DMS53 (cell line): ENCODE measurements around the gene BRF1.
"Not testable (repeated sequence)": the region's sequence is repeated elsewhere in the genome, so short reads cannot be mapped to it uniquely, and the experiment has no call there.

Source experiments
- DNase-seq: peaks from one replicate; lab custom pipeline; 2025; lab: John Stamatoyannopoulos, UW

BRF1 gene

DNA sequence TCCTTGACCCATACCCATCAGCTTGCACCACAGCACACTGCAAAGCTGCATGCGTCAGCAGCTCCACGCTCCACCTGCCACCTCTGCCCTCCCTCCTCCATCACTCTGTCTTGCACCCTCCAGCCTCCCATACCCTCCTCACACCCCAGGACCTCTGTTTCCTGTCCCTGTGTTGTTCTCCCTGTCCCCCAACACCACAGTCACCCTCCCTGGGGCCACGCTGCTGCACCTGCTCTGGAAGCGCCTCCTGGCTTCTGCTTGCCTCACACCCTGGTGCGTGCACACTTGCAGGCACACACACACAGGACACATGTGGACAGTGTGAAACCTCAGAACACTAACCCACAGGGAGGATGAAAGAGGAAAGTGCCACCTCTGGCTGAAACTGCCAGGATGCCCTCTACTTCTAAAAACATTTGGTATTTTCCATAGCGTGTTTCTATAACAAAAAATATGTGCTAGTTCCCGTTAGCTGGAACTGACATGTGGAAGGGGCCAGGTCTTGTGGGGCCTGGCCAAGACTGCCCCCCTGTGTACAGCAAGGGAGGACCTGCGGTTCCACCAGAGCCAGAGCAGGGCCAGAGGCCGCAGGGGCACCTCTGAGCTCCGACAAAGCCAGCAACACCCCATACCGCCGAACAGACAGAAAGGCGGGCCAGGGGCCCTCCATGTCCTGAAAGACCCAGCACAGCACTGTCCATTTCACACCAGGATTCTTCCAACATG is 10.0 kb downstream of the BRF1 start:
- no peak for DNase-seq

DNA sequence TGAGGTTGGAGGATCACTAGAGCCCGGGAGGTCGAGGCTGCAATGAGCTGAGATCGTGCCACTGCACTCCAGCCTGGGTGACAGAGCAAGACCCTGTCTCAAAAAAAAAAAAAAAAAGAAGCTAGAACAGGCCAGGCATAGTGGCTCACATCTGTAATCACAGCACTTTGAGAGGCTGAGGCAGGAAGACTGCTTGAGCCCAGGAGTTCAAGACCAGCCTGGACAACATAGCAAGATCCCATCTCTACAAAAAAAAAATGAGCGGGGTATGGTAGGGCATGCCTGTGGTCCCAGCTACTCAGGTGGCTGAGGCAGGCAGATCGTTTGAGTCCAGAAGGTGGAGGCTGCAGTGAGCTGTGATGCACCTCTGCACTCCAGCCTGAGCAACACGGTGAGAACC is 11.9 kb downstream of the BRF1 start:
- DNase-seq, result not testable (repeated sequence)

DNA sequence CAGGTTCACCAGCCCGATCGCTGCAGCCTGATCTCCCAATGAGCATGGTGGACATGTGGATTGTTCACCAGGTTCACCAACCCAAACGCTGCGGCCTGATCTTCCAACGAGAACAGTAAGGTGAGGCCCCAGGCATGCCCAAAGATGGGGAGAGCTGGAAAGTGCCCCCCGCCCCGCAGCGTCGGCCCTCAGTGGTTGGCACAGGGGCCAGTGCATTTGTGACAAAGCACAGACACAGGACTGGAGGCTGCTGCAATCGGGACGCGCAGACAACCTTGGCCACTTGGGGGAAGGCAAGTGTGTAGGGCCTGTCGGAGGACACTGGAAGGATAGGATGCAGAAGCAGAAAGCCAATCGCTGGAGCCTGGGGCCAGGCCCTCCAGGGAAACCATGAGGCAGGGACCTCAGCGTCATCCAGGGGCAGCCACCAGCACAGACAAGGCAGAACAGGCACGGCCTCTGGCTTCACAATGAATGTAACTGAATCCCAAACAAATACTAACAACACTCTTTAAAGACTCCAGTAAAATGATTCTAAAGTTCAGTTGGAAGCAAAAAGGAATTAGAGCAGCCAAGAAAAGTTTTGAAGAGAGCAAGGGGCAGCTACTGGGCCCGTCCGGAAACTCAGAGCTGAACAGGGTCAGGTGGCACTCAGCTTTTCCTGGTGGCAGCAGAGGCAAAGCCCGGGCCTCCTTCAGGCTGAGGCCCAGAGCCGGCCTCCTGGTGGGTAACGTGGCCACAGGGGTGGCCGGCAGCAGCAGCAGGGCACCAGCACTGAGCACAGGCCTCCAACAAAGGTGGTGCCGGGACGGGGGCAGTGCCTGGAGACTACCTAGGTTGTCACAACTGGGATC is 13.3 kb downstream of the BRF1 start:
- no peak for DNase-seq

DNA sequence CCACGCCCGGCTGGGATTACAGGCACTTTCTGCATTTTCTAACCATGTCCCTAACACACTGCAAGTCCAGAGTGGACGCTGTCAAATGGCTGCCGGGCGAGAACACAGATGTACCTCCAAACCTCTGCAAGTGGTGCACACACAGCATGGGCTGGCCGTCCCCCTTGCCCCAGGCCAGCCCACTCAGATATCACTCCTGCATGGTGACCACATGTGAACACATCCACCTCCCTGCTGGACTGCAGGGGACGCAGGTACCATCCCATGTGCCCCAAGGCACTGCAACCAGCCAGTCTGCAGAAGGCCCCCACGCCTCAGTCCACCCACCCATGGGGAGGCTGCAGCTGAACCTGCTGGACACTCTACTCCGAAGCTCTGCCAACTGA is 14.0 kb downstream of the BRF1 start:
- DNase-seq, result no peak

DNA sequence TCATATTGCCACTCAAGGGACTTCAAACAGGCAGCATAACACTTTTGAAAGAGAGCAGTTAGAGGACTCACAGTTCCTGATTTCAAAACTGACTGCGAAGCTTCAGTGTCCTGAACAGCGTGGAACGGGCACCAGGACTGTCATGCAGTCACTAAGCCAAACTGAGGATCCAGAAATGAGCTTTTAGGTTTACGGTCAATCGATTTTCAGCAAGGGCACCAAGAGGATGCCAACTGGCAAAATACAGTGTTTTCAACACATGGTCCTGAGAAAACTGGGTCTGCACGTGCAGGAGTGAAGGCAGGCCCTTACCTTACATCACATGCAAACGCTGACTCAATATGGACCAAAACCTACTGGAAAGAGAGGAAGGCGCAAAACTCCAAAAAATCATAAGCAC is 15.6 kb downstream of the BRF1 start:
- DNase-seq, result no peak

DNA sequence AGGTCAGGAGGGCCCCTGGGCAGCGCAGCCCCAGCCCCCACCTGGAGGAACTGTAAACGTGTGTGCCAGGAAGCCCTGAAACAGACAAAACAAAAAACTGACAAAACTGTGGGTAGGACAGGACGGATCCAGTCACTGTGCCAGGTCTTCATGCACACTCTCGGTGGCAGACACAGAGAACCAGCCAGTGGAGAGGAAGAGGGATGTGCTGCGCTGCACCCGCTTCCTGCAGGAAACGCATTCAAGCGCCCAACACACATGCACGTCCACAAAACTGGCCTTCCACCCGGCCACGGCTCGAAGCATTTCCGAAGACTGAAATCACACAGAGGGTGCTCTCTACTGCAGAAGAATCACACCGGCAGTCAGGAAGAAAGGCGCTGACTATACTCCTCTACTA is 16.9 kb downstream of the BRF1 start:
- no peak for DNase-seq

DNA sequence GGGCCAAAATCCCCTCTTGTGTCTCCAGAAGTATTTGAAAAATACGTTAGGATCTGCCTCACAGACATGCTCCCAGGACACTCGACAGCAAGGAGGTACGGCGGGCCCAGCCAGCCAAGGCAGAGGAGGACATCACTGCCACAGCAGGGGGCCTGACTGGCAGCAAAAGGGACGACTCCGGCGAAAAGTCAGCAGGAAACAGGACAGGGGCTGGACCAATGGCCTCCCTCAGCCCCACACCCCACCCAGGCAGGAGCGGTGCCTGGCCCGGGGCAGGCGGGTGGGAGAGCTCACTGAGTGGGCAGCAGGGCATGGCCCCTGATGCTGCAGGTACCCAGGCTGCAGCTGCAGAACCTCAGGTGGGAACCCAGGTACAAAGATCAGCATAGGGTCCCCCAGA is 17.8 kb downstream of the BRF1 start:
- DNase-seq, result no peak

DNA sequence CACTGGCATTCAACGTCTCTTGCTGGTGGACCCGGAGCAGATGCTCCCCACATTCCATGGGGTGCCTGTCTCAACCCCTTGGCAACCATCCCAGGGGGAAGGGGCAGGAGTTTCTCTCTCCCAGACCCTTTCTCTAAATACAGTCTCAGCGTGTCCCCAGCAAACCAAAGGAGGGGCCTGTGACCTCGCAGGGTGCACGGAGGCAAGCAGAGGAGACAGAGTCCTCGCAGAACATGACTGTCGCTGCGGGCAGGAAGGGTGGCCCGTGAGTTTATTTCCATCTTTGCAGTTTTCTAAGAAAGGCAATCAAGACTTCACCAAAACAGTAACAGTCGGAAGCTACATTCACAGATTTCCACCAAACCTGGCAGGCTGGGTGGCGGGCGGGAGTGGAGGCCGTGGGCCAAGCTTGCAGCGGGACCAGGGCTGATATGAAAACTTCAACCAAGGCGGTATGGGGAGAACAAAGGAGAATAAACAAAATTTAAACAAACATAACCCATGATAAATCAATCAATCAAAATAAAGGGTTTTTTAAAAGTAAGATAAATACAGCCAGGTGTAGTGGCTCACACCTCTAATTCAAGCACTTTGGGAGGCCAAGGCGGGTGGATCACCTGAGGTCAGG is 18.6 kb downstream of the BRF1 start:
- no peak for DNase-seq

DNA sequence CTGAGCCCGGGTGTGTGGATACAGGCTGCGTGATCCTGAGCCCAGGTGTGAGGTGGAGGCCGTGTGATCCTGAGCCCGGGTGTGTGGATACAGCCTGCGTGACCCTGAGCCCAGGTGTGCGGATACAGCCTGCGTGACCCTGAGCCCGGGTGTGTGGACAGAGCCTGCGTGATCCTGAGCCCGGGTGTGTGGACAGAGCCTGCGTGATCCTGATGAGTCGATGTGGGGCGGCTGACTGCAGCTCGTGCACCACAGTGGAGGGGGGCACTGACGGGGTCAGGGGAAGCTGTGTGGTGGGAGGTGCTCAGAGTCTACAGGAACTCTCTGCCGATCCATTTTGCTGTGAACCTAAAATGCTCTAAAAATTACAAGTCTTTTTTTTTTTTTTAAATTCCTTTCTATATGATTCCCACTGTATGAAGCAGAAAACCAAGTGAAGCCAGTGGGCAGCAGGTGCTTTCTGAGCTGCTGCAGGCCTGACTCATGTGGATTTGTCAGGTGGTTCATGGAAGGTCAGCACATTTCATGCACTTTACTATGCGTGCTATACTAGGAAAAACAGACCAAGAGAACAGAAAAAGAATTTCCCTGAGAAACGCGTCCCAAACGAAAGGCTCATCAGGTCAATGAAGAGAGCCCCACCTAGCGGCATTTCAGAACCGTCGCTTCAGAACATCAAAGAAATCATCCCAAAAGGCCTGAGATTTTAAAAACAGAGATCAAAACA is 19.3 kb downstream of the BRF1 start:
- peak; percentile 83 for DNase-seq

DNA sequence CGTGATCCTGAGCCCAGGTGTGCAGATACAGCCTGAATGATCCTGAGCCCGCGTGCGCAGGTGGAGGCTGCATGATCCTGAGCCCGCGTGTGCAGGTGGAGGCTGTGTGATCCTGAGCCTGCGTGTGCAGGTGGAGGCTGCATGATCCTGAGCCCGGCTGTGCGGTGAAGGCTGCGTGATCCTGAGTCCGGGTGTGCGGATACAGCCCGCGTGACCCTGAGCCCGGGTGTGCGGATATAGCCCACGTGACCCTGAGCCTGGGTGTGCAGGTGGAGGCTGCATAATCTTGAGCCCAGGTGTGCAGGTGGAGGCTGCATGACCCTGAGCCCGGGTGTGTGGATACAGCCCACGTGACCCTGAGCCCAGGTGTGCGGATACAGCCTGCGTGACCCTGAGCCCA is 20.3 kb downstream of the BRF1 start:
- no peak for DNase-seq

DNA sequence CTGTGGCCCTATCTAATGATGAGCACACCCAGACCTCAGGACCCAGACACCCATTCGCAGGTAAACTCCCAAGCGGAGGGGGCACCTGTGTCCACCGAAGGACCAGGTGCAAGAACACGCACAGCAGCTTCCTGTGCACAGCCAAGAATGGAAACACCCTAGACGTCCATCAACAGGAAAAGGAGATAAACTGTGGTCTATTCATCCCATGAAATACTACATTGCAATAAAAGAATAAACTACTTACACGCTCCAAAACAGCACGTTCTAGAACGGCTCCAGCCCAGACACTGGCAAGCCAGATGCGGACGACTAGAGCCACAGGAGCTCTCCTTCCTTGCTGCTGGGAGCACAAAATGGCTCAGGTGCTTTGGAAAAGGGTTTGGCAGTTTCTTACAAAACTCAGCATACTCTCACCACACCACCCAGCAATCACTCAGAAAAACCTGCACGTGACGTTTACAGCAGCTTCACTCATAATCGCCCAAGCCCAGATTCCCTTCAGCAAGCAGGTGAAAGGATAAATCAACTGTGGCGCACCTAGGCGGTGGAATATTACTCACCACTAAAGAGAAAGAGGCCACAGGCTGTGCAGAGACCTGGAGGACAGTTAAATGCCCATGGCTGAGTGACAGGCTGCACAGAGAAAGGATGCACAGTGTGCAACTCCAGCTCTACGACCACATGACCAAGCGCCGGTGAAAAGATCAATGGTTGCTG is 21.0 kb downstream of the BRF1 start:
- no peak for DNase-seq

DNA sequence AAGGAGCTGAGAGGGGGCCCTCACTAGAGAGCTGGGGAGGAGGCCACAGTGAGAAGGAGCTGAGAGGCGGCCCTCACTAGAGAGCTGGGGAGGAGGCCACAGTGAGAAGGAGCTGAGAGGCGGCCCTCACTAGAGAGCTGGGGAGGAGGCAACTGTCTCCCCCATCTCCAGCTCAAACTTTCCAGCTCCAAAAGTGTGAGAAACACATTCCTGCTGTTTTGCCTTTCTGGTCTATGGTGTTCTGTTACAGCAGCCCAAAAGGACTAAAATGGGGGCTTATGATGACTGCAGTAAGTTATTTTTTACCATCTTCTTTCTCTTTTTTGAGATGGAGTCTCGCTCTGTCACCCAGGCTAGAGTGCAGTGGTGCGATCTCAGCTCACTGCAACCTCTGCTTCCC is 23.4 kb downstream of the BRF1 start:
- not testable (repeated sequence) for DNase-seq

DNA sequence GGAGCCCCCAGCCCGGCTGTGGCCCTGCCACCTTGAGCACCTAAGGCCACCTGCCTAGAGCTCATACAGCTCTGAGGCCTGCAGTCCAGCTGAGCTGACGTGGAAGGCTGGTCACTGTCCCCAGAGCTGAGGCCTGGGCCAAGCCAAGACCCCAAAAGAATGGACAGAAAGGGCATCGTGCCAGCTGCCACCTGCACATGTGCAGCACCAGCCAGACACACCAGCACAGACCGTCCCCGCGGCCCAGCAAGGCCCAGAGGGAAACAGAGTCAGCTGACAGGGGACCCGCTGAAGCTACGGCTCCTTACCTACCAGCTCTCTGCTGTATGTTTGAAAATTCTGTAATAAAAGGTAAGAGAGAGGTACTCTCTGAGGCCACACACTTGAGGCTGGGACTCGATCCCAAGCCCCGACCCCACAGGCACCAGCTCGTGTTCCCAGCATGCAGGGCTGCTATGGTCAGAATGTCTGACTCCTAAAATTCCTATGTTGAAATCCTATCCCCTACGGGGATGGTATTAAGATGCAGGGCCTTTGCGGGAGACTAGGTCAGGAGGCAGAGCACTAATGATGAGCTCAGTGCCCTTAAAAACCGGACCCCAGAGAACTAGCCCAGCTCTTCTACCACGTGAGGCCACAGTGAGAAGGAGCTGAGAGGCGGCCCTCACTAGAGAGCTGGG is 25.4 kb downstream of the BRF1 start:
- no peak for DNase-seq

DNA sequence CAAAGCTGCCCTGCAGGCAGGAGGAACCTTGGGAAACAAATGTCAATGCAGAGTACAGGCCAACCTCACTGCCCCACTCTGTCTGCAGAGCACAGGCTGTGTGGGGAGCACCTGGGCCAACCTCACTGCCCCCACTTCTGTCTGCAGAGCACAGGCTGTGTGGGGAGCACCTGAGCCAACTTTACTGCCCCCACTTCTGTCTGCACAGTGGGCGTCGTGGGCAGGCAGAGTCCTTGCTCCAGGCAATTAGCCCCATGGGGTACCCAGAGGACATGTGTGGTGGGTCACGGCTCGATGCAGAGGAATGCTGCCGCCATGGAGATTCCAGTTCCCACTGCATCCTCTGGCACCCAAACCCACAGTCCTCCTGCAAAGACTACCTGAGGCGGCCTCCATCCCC is 26.2 kb downstream of the BRF1 start:
- no peak for DNase-seq

DNA sequence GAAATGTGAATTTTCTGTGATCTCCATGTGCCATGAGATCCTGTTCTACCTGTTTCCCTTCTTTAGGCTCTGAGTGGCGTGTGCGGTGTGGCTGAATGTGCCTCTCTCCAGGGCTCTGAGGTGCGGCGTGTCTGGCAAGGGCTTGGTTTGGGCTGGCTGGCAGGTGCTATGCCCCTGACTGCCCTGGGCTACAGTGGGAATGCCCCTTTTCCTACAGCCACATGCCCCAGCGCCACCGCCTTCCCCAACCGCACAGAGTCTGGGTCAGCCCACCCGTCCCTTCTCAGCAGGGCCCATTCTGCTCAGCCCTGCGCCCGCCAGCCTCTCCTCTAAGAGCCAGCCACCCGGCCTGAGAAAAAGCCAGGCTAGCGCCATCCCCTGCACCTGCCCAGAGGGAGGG is 27.7 kb downstream of the BRF1 start:
- peak; percentile 58 for DNase-seq

DNA sequence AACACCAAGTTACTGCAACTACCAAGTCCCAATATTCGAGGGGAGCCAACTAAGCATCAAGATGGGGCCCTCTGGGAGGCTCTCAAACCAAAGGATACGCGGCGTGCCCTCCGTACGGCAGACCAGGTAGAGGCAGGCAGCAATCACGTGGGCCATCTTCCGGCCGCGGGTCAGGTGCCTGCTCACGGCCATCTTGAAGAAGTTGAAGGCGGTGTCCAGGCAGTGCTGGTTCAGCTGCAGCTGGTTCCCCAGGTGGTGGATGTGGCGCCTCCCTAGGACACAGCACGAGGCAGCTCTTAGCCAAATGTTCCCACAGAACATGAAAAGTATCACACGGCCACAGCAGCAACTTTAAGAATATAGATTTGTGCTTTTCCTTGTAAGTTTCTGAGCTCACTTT is 28.2 kb downstream of the BRF1 start:
- peak; percentile 30 for DNase-seq

DNA sequence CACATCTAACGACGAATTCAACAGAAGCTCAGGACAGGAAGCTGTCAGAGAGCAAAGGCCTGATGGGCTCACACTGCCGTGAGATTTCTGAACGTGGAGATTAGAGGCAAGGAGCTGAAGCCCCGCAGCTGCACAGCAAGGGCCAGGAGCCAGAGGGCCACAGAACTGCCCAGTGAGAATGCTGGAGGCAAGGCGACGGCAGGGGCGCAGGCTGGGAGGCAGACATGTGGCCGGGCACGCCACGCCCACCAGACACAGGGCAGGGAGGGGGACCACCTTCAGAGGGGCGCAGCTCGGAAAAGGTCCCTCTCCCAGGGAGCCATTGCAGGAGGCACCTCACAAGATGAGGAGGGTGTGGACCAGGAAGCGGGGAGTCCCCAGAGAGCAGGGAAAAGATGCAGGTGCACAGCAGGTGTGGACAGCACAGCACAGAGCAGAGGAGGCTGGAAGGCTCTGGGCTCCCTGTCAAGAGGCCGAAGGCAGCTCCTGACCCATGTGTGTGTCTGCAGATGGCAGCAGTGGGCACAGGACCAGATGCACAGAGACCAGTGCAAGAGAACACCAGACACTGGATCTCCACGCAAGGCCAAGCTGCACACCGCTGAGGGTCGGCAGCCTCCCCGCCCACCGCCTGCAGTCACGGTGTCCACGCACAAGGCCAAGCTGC is 29.4 kb downstream of the BRF1 start:
- DNase-seq, result no peak

DNA sequence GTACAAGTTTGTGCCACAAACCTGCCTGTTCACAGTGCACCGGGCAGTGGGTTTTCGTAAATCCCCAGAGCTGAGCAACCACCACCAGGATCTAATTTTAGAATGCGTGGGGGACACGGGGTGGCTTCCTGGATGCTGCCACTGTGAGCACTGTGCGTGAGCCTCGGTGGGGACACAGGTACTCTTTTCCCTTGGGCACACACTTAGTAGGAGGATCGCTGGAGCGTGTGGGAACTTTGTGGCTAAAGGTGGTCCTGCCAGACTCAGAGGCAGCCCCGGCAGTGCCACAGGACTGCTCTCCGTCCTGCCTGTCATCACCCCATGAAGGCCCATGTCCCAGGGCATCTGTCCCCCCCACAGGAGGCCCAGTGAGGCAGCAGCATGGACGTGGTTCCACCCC is 31.4 kb downstream of the BRF1 start:
- no peak for DNase-seq

DNA sequence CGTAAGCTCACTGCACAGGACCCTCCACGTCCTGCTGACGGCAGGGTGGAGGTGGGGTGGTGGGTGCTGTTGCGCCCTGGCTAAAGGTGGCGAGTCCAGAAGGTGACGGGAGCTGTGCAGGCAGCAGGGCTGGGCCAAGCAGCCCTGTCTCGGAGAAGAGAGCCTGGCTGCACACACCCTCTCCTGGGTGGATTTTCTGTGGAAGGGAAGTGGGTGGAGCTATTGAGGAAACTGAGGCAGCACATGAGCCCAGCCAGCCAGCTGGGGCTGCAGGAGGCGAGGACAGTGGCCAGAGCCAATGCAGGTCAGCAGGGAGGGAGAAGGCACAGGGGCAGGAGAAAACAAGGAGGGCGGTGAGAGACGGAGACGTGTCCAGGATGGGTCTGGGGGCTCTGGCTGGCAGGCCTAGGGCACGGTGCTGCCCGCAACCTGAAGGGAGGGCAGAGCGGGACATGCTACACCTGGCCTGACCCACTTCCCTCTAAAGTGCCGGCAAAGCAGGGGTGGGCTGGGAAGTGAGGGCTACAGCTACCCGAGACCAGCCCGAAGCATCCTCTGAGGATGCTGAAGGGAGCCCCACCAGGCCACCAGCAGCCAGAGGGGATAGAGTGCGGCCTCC is 32.0 kb downstream of the BRF1 start:
- no peak for DNase-seq
